H1 (cell line): ENCODE results near the gene SLC37A2. TPM values are rescaled to one million over a fixed set of nuclear protein-coding genes. Genes with fewer than 3 reads are reported as not detected.

Experiments used
- E2F6 ChIP-seq: IDR thresholded peaks from 2 replicates; pipeline ENCODE4 v1.6.1; 2012; ENCODE audit warnings: inconsistent platforms
- polyA plus RNA-seq, 7 experiments: library from polyadenylated mRNA; depleted of rRNA in 3 of 7; stranded (reverse) in 5 of 7; unstranded in 2 of 7; fragments of >200 nt in 5 of 7; fragments of 200-250 nt in 2 of 7; gene quantifications; 1 replicate in 5 of 7; 2 replicates in 1 of 7; 4 replicates in 1 of 7; pipeline versions ENCODE4 v1.2.1 to v1.2.3, GENCODE V29; 2011 to 2013; ENCODE audit warnings: missing spikeins in 2 of 7, mixed read lengths in 2 of 7
- total RNA-seq: library from RNA; stranded (reverse); fragmentation: NEBNext Ultra II Directional; extraction: Animal tissue kit (Norgen Biotek cat#: 25700); gene quantifications from 2 replicates; pipeline ENCODE4 v1.2.1, GENCODE V29; 2021

SLC37A2 gene
- total and polyA plus RNA-seq, 2 of the 8 experiments (the other 6 are each of a cell fraction or from before 2014, with no cell fraction given): 1.3 to 1.9 TPM

GRCh38 chr11:125016413-125016812 lies 46.7 kb upstream of the SLC37A2 start (continued):
- no peak for TF ChIP-seq E2F6
